Immature natural killer cell (primary cell): ENCODE results near the gene OR5K4. TPM values are rescaled to one million over a fixed set of nuclear protein-coding genes. Genes with fewer than 3 reads are reported as not detected.

Experiments used
- DNase-seq, 3 donors: peaks; one replicate each; pipeline ENCODE4 v3.0.0; 2022; ENCODE audit warnings: mixed read lengths in 1 of 3
- H3K27ac Mint-ChIP-seq, 6 donors: one replicate each; pipeline ENCODE4 v1.8.0; 2020; ENCODE audit warnings: mixed read lengths in 6 of 6, mild to moderate bottlenecking in 5 of 6, inconsistent platforms in 4 of 6, moderate library complexity in 3 of 6
- H3K27me3 Mint-ChIP-seq, 3 donors: one replicate each; pipeline ENCODE4 v1.8.0; 2020 to 2021; ENCODE audit warnings: low read depth in 3 of 3, mild to moderate bottlenecking in 3 of 3, mixed read lengths in 3 of 3, moderate library complexity in 3 of 3, inconsistent platforms in 1 of 3
- H3K36me3 Mint-ChIP-seq, 3 donors: one replicate each; pipeline ENCODE4 v1.8.0; 2020; ENCODE audit warnings: mixed read lengths in 3 of 3, inconsistent platforms in 2 of 3, mild to moderate bottlenecking in 2 of 3
- H3K4me1 Mint-ChIP-seq, 2 donors: one replicate each; pipeline ENCODE4 v1.8.0; 2020; ENCODE audit warnings: inconsistent platforms in 2 of 2, mild to moderate bottlenecking in 2 of 2, mixed read lengths in 2 of 2, moderate library complexity in 1 of 2
- H3K4me3 Mint-ChIP-seq, 5 donors: one replicate each; pipeline ENCODE4 v1.8.0; 2020; ENCODE audit warnings: mild to moderate bottlenecking in 5 of 5, mixed read lengths in 5 of 5, inconsistent platforms in 3 of 5, moderate library complexity in 3 of 5
- H3K9me3 Mint-ChIP-seq, 6 donors: one replicate each; pipeline ENCODE4 v1.8.0; 2020; ENCODE audit warnings: mild to moderate bottlenecking in 6 of 6, mixed read lengths in 6 of 6, inconsistent platforms in 4 of 6, moderate library complexity in 3 of 6
- polyA plus RNA-seq, 3 donors: library from polyadenylated mRNA; unstranded; fragments of 300-500 nt; fragmentation: Illumina TruSeq; gene quantifications; one replicate each; pipeline ENCODE4 v1.2.3, GENCODE V29; 2021

OR5K4 gene
- not detected for polyA plus RNA-seq

GRCh38 chr3:98353554-98353953 is at the start of gene OR5K4:
Gene OR5K4 (plus strand): TSS chr3:98353854. CDS start chr3:98353854, 0 bp downstream.
- Mint-ChIP-seq H3K27ac (no peak within 1 kb of the TSS), H3K4me3 (no peak within 1 kb of the TSS), H3K27me3 (peaks cover 1 to 6% (median 2%) of the 10 kb centered on the region in 3 donors), H3K36me3 (peaks cover 0 to 5% (median 0%) of the 10 kb centered on the region in 3 donors), H3K9me3 (peaks cover 0 to 10% (median 4%) of the 10 kb centered on the region in 6 donors), H3K4me1 (no peaks in the 10 kb centered on the region)
- DNase-seq: no peak

- no peaks in the 10 kb centered on the region for H3K4me1 Mint-ChIP-seq
Observed at GRCh38 chr3:98322101-98322500, 31.6 kb upstream of the OR5K4 start.

GRCh38 chr3:98322686-98323085 is 31.0 kb upstream of the OR5K4 start:
- Mint-ChIP-seq H3K36me3 (no peaks in the 10 kb centered on the region), H3K4me1 (no peaks in the 10 kb centered on the region), H3K27me3 (peaks cover 0 to 10% (median 1%) of the 10 kb centered on the region in 3 donors), H3K27ac (no peak overlapping the region), H3K4me3 (no peak overlapping the region), H3K9me3 (no peaks in the 10 kb centered on the region)
- no peak for DNase-seq

More at GRCh38 chr3:98322101-98322500, 31.6 kb upstream of the OR5K4 start:
- H3K27me3 Mint-ChIP-seq: peaks cover 0 to 10% (median 1%) of the 10 kb centered on the region in 3 donors
- H3K27ac Mint-ChIP-seq: no peak overlapping the region
- no peaks in the 10 kb centered on the region for H3K9me3 Mint-ChIP-seq
- H3K4me3 Mint-ChIP-seq: no peak overlapping the region
- DNase-seq: no peak
- no peaks in the 10 kb centered on the region for H3K36me3 Mint-ChIP-seq

- no peak overlapping the region for H3K27ac Mint-ChIP-seq
- peaks cover 1 to 10% (median 1%) of the 10 kb centered on the region in 3 donors for H3K27me3 Mint-ChIP-seq
- H3K4me1 Mint-ChIP-seq: no peaks in the 10 kb centered on the region
- H3K9me3 Mint-ChIP-seq: no peaks in the 10 kb centered on the region
- DNase-seq: no peak
- no peak overlapping the region for H3K4me3 Mint-ChIP-seq
- no peaks in the 10 kb centered on the region for H3K36me3 Mint-ChIP-seq
Observed at GRCh38 chr3:98323425-98323824, 30.2 kb upstream of the OR5K4 start.

- H3K27ac Mint-ChIP-seq: no peak overlapping the region
- no peaks in the 10 kb centered on the region for H3K36me3 Mint-ChIP-seq
- no peaks in the 10 kb centered on the region for H3K9me3 Mint-ChIP-seq
- no peak overlapping the region for H3K4me3 Mint-ChIP-seq
- peaks cover 1 to 10% (median 4%) of the 10 kb centered on the region in 3 donors for H3K27me3 Mint-ChIP-seq
- H3K4me1 Mint-ChIP-seq: no peaks in the 10 kb centered on the region
- no peak for DNase-seq
Observed at GRCh38 chr3:98325055-98325454, 28.6 kb upstream of the OR5K4 start.

GRCh38 chr3:98326105-98326893 is 27.4 kb upstream of the OR5K4 start:
- H3K27ac Mint-ChIP-seq: no peak overlapping the region
- H3K36me3 Mint-ChIP-seq: no peaks in the 10 kb centered on the region
- peaks cover 1 to 10% (median 4%) of the 10 kb centered on the region in 3 donors for H3K27me3 Mint-ChIP-seq
- H3K9me3 Mint-ChIP-seq: no peaks in the 10 kb centered on the region
- DNase-seq: no peak
- no peak overlapping the region for H3K4me3 Mint-ChIP-seq
- H3K4me1 Mint-ChIP-seq: no peaks in the 10 kb centered on the region

GRCh38 chr3:98326945-98327344 is 26.7 kb upstream of the OR5K4 start:
- no peaks in the 10 kb centered on the region for H3K36me3 Mint-ChIP-seq
- no peak for DNase-seq
- no peaks in the 10 kb centered on the region for H3K4me1 Mint-ChIP-seq
- no peak overlapping the region for H3K27ac Mint-ChIP-seq
- H3K4me3 Mint-ChIP-seq: no peak overlapping the region
- H3K27me3 Mint-ChIP-seq: peaks cover 1 to 10% (median 6%) of the 10 kb centered on the region in 3 donors
- H3K9me3 Mint-ChIP-seq: no peaks in the 10 kb centered on the region

- Mint-ChIP-seq H3K9me3 (no peaks in the 10 kb centered on the region), H3K4me3 (no peak overlapping the region), H3K36me3 (no peaks in the 10 kb centered on the region), H3K4me1 (no peaks in the 10 kb centered on the region), H3K27ac (no peak overlapping the region), H3K27me3 (peaks cover 1 to 12% (median 6%) of the 10 kb centered on the region in 3 donors)
- no peak for DNase-seq
Observed at GRCh38 chr3:98328933-98329332, 24.7 kb upstream of the OR5K4 start.

- no peak overlapping the region for H3K4me3 Mint-ChIP-seq
- H3K27me3 Mint-ChIP-seq: peaks cover 1 to 12% (median 6%) of the 10 kb centered on the region in 3 donors
- H3K27ac Mint-ChIP-seq: no peak overlapping the region
- H3K4me1 Mint-ChIP-seq: no peaks in the 10 kb centered on the region
- peak in 2 of 3 donors; percentile 1 to 18 for DNase-seq
- no peaks in the 10 kb centered on the region for H3K9me3 Mint-ChIP-seq
- no peaks in the 10 kb centered on the region for H3K36me3 Mint-ChIP-seq
Observed at GRCh38 chr3:98329392-98330124, 24.1 kb upstream of the OR5K4 start.

- no peaks in the 10 kb centered on the region for H3K4me1 Mint-ChIP-seq
- H3K36me3 Mint-ChIP-seq: no peaks in the 10 kb centered on the region
- H3K4me3 Mint-ChIP-seq: no peak overlapping the region
- DNase-seq: no peak
- peaks cover 1 to 7% (median 4%) of the 10 kb centered on the region in 3 donors for H3K27me3 Mint-ChIP-seq
- no peaks in the 10 kb centered on the region for H3K9me3 Mint-ChIP-seq
- no peak overlapping the region for H3K27ac Mint-ChIP-seq
Observed at GRCh38 chr3:98331329-98331728, 22.3 kb upstream of the OR5K4 start.

- H3K4me3 Mint-ChIP-seq: no peak overlapping the region
- H3K9me3 Mint-ChIP-seq: no peaks in the 10 kb centered on the region
- peaks cover 2 to 4% (median 2%) of the 10 kb centered on the region in 3 donors for H3K27me3 Mint-ChIP-seq
- H3K36me3 Mint-ChIP-seq: no peaks in the 10 kb centered on the region
- no peak overlapping the region for H3K27ac Mint-ChIP-seq
- no peak for DNase-seq
- no peaks in the 10 kb centered on the region for H3K4me1 Mint-ChIP-seq
Observed at GRCh38 chr3:98333989-98334606, 19.6 kb upstream of the OR5K4 start.

- peaks cover 0 to 4% (median 2%) of the 10 kb centered on the region in 3 donors for H3K27me3 Mint-ChIP-seq
- no peaks in the 10 kb centered on the region for H3K36me3 Mint-ChIP-seq
- H3K27ac Mint-ChIP-seq: no peak overlapping the region
- no peaks in the 10 kb centered on the region for H3K9me3 Mint-ChIP-seq
- DNase-seq: no peak
- H3K4me3 Mint-ChIP-seq: no peak overlapping the region
- H3K4me1 Mint-ChIP-seq: no peaks in the 10 kb centered on the region
Observed at GRCh38 chr3:98339031-98339430, 14.6 kb upstream of the OR5K4 start.

- no peaks in the 10 kb centered on the region for H3K9me3 Mint-ChIP-seq
- no peak overlapping the region for H3K27ac Mint-ChIP-seq
- DNase-seq: no peak
- no peak overlapping the region for H3K4me3 Mint-ChIP-seq
- no peaks in the 10 kb centered on the region for H3K4me1 Mint-ChIP-seq
- no peaks in the 10 kb centered on the region for H3K36me3 Mint-ChIP-seq
- H3K27me3 Mint-ChIP-seq: peaks cover 0 to 7% (median 4%) of the 10 kb centered on the region in 3 donors
Observed at GRCh38 chr3:98341758-98342157, 11.9 kb upstream of the OR5K4 start.
